AG09309 (cell line): ENCODE results near the gene RASGEF1B.

ENCODE experiments used
- DNase-seq: peaks from one replicate; pipeline ENCODE4 v3.0.0-alpha.2; 2010; ENCODE audit warnings: low read depth
- H3K4me3 ChIP-seq: 2 replicates; pipeline ENCODE4 v1.5.1; 2011; ENCODE audit warnings: mild to moderate bottlenecking, low read depth, low read length, moderate library complexity; ENCODE audit not compliant: control insufficient read depth
- TF ChIP-seq, protein P1 (sequence below): IDR thresholded peaks from 2 replicates; pipeline ENCODE4 v1.5.1; 2011; ENCODE audit warnings: mild to moderate bottlenecking, low read depth, low read length, inconsistent platforms; ENCODE audit not compliant: insufficient read depth, control insufficient read depth; ENCODE audit errors: missing control alignments

RASGEF1B gene

DNA sequence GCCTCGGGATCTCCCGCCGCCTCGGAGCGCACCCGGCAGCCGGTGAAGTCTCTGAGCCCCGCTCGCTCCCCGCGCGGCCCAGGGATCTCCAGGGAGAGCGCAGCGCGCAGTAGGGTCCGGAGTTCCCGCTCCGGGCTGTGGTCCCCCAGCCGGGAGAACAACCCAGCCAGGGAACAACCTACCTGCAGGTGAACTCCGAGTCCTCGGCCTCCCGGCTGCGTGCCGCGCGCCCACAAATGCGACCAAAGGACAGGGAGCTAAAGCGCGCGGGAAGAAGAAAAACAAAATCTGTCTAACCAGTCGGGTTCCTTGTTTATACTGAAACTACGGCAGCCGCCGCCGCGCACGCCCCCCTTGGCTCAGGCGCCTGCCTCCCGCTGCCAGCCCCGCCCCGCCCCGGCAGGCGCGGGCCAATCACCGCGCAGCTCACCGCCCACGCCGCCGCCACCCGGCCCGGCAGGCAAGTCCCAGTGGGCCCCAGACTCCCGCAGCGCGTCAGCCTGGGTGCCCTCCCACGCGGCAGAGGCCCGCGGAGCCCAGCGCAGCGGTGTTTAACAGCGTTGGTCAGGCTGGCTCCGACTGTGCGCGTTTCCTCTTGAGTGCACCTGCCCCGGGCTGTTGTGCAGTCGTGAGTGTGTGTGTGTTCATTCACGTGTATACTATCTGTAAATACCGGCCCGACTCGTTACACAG is at the start of gene RASGEF1B:
Gene RASGEF1B (minus strand): TSS at position 320 of the 693 bp plus-strand sequence. CDS start 12,399 bp downstream, outside the sequence.
- DNase-seq: no peak
- peak within 1 kb of the TSS; percentile 66 for H3K4me3 ChIP-seq
- TF ChIP-seq, protein P1, sequence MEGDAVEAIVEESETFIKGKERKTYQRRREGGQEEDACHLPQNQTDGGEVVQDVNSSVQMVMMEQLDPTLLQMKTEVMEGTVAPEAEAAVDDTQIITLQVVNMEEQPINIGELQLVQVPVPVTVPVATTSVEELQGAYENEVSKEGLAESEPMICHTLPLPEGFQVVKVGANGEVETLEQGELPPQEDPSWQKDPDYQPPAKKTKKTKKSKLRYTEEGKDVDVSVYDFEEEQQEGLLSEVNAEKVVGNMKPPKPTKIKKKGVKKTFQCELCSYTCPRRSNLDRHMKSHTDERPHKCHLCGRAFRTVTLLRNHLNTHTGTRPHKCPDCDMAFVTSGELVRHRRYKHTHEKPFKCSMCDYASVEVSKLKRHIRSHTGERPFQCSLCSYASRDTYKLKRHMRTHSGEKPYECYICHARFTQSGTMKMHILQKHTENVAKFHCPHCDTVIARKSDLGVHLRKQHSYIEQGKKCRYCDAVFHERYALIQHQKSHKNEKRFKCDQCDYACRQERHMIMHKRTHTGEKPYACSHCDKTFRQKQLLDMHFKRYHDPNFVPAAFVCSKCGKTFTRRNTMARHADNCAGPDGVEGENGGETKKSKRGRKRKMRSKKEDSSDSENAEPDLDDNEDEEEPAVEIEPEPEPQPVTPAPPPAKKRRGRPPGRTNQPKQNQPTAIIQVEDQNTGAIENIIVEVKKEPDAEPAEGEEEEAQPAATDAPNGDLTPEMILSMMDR: no peak

DNA sequence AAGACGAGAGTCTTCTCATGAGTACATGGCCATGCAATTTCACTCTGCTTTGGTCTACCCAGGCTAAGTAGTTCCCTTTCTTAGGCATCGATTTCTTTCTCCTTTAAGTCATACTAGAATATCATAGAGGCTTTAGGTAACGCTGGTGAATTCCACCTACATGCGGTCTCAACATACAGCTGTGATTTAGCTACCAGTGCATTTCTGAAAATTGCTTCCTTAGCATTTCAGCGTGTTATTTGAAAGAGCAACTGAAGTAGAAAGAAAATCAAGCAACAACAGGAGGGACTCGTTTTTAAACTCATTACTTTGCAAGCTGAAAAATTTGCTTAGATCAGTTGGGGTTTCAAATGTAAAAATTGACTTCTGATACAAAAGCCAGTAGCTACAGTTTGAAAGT is 48.1 kb upstream of the RASGEF1B start:
- TF ChIP-seq, protein P1: no peak
- no peak overlapping the region for H3K4me3 ChIP-seq
- no peak for DNase-seq

- no peak for DNase-seq
- TF ChIP-seq, protein P1: no peak
- H3K4me3 ChIP-seq: no peak overlapping the region
These were observed 47.7 kb upstream of the RASGEF1B start for GRCh38 chr4:81519427-81519773.

DNA sequence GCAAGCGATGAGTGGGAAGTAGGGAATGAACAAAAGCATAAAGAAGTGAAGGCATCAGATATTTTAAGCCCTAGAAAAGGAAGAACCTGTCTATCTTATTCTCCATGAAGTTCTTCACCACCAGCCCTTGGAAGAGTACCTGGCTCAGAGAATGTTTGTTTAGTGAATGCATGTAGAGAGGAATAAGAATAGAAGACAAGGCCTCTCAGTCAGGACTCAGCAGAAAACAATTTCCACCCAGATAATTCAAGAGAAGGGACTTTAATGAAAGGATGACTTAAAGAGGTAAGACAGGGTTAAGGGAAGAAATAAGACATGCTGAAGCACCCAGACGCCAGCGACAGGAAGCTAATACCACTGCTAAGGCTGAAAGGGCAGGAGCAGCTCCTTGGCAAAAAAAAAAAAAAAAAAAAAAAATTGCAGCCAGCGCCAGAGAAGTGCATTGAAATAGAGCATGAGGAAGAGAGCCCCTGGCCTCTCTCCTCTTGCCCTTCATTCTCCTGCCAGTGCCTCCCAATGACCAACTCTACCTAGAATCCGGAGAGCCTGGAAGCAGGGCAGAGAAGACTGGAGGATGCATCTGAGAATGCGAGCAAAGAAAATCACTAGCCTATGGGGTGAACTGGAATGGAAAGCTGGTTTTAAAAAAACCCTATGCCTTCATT is 47.2 kb upstream of the RASGEF1B start:
- DNase-seq: no peak
- H3K4me3 ChIP-seq: no peak overlapping the region
- TF ChIP-seq, protein P1: no peak

DNA sequence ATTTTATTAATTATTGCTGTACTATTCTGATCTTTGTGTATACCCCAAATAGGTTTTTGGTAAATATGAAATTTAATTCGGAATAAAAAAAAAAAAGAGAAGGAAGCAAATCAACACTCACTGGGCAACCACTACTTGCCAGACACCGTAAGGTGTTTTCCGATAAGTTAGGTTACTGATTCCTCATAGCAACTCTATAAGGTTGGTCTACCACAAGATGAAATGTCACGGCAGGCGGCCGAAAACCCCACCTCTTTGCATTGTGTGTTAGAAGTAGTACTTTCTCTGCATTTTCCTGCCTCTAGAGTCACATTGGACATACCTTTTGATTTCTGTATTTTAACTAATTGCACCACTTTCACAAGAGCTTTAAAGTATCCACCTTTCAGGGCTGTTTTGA is 44.5 kb upstream of the RASGEF1B start:
- no peak overlapping the region for H3K4me3 ChIP-seq
- DNase-seq: no peak
- TF ChIP-seq, protein P1: no peak

DNA sequence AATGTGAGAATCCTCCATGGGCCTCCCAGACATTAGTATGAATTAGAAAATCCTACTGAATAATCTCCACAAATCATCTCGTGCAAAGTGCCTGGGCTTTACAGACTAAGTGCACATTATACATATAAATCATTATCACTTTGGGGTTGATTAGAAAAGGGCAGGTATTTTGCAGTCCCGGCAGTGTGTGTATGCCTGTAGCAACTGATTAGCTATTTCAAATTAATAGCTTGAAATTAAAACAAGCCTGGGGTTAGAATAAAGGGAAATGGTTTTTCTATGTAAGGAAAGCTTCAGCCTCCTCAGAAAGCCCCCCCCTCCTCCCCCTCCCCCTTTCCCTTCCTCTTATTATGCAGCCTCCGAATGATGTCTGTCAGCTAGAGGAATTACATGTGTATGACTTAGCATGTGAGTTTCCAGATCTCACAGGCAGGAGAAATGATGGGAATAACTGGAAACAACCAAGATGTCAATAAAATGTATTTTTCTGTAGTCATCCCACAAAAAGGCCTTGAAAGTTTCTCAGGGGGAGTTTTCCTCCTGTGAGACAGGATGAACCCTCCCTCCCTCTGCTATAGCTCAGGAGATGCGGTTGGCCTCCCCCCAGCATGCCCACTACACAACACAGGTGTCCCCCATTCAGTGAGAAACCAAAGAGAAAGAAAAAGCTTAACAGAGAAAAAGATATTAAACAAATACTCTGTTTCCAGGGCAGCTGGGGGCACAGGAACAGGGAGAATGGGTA is 41.2 kb upstream of the RASGEF1B start:
- no peak for DNase-seq
- H3K4me3 ChIP-seq: no peak overlapping the region
- TF ChIP-seq, protein P1: no peak
